GM21723 (cell line): Measurements from ENCODE around the gene FCHSD2.
"Not testable (repeated sequence)": the region's sequence is repeated elsewhere in the genome, so short reads cannot be mapped to it uniquely, and the experiment has no call there.

Source experiments
- ATAC-seq: cut with Tn5 transposase; IDR thresholded peaks from one replicate; pipeline ENCODE4 v1.9.1; 2021; ENCODE audit warnings: mild to moderate bottlenecking, moderate library complexity; ENCODE audit not compliant: unreplicated experiment

FCHSD2 gene

DNA sequence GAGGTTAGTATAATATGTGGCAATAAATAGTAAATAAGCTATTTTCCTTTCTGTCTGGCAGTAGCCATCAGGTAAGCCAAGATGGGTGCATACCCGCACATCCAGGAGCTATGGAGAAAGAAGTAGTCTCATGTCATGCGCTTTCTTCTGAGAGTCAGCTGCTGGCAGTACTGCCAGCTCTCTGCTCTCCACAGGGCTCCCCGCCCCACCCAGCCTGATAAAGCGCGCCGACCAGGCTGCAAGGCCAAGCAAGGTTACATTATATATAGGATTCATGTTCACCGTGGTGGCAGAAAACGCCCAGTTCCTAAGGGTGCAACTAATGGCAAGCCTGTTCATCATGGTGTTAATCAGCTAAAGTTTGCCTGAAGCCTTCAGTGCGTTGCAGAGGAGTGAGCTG lies 201.7 kb downstream of the FCHSD2 start:
- ATAC-seq = no peak

DNA sequence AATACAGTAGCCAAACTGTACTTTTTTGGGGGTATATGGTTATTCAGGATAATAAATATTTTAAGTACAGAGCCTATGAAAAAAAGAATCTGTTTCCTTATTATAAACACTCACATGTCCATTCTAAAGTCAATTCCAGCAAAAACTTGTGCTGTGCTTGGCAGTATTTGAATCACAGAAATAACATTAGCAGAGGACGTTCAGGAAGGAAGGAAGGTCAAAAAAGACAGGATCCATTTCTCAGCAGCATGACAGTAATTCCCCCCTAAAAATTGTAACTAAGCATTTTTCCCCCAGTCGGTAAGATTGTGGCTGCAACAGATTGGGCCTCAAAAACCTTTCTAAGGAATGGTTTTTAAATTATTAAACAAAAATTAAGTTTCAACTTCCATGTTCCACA lies 203.1 kb downstream of the FCHSD2 start:
- ATAC-seq = no peak

DNA sequence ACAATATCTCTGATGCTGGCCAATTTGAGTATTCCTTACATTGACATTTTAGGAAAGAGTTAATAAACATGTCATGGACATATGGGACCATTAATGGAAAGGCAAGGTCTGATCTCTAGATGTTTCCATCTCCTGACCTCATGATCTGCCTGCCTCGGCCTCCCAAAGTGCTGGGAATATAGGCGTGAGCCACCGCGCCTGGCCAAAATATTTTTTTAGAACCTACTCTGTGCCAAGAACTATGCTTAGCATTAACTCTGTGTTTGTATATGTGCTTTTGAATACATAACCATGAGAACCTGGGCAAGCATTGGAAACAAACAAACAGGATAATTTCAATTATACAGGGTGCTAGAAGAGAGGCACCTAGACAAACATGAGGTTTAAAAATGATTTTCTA lies 204.7 kb downstream of the FCHSD2 start:
- ATAC-seq = no peak

DNA sequence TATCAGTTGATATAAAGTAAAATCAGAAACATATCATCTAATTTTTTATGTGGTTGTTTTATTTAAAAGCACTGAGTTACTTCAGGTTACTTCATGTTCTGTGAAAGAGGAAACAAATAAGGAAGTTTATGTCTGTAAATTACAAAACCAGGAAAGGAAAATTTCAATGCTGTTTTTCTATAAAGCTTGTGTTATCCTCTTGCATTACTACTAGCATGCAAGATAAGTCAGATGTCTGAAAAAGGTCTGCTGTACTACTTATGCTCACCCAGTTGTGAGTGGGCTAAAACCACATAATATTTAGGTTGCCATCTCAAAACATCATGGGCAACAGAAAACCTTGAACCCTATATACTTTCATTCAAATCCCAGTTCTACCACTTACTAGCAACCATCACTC lies 206.4 kb downstream of the FCHSD2 start:
- no peak for ATAC-seq

DNA sequence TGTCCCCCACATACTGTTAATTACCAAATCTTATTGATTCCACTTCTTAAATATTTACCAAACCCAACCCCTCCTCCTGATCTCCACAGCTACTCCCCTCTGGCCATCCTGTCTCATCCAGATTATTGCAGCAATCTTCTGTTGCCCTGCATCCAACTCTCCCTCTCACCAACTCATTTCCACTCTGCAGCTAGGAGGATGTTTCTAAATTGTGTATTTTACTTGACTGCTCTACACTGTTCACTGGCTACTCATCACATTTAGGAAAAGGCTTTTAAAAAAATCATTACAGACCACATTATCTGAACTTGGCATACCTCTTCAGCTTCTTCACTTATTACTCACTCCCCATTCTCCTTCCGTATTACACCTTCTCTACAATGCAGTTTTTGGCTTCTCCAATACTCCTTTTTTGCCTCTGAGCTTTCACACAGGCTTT lies 210.0 kb downstream of the FCHSD2 start:
- no peak for ATAC-seq

DNA sequence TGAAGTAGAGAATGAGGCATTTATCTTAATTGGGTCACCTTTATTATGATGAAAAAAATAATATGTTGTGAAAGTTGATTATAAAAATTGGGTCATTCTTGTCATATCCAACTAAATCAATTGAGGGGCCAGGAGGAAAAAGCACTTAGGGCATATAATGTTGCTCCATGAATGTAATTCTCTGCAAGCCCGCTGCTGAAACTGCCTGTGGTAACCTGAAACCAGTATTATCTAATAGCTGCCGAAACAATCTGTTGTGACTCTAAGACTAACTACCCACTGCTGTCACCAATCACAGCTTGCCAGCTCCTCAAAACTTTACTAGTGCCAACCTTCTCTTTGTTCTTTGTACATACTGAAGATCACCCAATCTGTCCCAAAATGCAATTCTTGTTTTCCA lies 212.1 kb downstream of the FCHSD2 start:
- ATAC-seq = no peak

DNA sequence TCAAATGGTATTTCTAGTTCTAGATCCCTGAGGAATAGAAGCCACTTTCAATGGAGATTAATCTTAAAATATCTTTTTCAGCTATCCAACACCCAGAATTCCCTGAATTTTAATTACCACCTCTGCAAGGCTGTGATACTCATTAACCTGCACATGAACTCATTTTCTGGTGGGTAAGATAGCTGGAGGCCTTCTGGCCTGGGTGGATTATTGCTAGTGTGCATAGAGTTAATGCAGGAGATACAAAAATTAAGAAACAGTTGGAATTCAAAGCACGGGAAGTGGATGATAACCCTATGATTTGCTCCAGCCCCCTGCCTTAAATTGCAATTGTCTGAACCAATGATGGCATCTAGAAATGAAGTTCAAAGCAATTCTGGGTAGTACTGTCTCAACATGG lies 212.9 kb downstream of the FCHSD2 start:
- ATAC-seq = no peak

DNA sequence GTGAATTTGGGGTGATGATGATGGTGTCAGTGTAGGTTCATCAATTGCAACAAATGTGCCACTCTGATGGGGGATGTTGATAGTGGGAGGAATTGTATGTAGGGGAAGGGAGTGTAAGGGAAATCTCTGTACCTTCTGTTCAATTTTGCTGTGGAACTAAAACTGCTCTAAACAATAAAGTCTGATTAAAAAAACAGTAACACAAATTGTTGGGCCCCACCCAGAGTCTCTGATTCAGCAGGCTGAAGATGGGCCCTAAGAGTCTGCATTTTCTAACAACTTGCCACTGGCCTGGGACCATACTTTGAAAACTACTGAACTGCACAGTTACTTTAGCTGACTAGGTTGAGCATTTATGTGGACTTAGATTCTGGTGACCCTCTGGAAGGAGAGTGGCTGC lies 214.7 kb downstream of the FCHSD2 start:
- ATAC-seq = no peak

DNA sequence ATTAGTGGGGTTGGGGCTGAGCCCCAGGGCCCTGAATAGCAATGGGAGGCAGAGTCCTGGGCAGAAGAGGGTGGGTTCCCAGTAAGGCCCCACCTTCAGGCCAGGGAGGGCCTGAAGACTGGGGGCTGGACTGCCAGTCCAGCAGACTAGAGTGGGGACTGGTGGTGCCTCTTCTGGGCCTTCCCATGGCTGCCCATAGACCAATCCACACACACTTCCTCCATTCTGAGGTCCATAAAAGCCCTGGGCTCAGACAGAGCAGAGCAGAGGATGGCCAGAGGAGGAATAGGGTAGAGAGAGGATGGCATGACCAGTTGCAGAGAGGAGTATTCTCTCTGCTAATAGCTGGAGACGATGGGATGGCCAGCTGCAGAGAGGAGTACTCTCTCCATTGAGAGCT lies 216.0 kb downstream of the FCHSD2 start:
- no peak for ATAC-seq

DNA sequence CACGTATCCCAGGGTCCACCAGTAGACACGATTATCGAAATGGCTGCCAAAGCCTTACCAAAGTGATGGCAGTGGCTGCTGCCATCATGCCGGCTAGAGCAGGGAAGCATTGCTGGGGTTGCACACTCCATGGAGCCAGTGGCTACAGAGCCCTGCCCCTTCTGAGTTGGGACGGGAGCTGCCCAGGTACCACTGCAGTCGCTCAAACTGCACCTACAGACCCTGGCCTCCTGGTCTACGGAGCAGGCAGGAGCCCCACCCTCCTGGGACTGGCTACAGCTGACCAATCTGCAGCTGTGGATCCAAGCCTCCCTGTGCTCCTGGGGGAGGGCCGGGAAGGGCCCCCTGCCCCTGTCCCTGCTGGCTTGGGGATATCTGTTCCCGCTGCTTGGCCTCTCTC lies 216.5 kb downstream of the FCHSD2 start:
- ATAC-seq = no peak

DNA sequence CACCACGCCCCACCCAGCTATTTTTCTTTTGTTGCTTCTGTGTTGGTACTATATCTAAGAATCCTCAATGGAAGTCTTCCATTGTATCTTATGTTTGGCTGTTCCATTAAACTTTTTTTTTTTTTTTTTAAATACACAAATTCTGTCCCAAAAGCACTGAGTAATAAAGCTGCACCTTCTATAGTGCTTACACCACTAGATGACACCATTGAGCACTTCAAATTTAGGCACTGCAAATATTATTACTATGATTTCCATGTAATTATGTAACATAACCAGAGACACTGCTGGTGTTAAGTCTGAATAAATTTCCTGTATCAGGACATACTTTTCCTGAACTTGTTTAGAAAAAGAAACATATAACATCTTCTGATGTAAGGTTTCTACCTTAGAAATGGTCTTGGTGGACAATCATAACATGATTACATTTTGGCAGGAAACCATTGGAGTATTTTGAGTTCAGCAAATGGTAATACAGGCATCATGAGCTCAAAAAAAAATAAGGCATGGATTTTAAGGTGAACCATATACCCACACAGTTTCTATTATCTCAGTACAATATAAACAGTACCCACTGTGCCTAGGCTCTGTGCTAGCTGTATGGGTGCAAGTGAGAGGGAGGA lies 217.4 kb downstream of the FCHSD2 start:
- no peak for ATAC-seq

DNA sequence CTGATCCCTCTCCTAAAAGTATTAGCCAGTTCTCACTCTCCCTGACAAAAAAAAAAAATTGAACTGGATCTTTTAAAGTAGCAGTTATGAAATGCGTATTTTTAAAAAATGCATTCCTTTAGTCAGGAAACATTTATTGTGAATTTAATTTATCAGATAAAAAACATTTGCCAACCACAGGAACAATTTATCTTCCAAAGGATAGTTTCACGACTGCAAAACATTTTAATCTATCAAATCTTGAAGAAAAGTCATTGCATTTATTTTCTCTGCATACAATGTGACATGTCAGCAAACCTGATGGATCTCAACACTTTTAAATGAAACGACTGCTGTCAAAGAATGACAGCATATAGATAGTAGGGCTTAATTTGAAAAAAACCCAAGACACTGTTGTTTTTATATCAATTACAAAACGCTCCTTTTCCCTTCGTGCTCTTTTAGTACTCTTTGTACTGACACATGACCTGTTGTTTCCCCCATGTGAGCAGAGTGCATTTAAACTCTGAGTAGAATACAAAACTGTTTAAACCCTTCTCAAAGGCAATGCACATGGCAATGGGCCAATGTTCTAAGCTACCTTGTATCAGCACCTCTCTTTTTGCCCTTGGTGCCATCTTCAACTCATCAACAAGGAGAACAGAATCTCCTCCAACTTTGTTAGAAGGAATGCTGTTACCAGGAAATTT lies 220.9 kb downstream of the FCHSD2 start:
- ATAC-seq = no peak

DNA sequence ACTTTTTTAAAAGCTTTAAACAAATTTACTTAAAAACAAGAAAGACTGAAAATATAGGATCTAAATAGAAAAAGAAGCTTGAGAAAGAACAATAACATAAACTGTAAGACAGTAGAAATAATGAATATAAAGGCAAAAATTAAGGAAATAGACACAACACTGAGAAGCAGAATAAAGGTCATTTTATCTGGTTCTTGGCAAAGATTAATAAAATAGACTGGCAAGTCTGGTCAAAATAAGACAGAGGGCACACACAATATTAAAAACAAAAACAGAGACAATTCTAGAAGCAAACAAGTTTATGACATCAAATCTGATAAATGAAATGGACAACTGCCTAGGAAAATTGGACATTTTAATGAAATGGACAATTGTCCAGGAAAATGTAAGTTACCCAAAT lies 222.1 kb downstream of the FCHSD2 start:
- no peak for ATAC-seq

DNA sequence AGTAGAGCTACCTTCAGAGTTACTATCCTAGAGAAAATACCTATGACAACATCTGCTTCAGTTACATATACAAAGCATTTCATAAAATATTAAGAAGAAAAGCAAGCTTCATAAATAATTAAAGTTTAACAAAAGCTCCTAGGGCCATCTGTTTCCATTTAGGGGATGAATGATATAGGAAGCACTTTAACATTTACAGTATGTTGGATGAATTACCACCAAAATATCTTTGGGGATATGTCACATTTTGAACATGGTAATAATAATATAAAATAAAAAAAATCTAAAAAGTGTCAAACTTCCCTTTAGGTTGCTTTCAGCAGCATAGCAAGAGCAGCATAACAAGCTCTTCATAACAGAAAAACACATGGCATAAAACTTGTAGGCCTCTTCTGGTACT lies 223.3 kb downstream of the FCHSD2 start:
- no peak for ATAC-seq

DNA sequence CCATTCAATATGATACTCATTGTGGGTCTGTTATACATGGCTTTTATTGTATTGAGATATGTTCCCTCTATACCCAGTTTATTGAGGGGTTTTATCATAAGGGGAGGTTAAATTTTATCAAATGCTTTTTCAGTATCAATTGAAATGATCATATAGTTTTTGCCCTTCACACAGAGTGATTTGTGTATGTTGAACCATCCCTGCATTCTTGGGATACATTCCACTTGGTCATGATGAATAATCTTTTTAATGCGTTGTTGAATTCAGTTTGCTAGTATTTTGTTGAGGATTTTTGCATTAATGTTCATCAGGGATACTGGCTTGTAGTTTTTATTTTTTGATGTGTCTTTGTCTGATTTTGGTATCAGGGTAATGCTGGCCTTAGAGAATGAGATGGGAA lies 229.9 kb downstream of the FCHSD2 start:
- ATAC-seq = no peak

DNA sequence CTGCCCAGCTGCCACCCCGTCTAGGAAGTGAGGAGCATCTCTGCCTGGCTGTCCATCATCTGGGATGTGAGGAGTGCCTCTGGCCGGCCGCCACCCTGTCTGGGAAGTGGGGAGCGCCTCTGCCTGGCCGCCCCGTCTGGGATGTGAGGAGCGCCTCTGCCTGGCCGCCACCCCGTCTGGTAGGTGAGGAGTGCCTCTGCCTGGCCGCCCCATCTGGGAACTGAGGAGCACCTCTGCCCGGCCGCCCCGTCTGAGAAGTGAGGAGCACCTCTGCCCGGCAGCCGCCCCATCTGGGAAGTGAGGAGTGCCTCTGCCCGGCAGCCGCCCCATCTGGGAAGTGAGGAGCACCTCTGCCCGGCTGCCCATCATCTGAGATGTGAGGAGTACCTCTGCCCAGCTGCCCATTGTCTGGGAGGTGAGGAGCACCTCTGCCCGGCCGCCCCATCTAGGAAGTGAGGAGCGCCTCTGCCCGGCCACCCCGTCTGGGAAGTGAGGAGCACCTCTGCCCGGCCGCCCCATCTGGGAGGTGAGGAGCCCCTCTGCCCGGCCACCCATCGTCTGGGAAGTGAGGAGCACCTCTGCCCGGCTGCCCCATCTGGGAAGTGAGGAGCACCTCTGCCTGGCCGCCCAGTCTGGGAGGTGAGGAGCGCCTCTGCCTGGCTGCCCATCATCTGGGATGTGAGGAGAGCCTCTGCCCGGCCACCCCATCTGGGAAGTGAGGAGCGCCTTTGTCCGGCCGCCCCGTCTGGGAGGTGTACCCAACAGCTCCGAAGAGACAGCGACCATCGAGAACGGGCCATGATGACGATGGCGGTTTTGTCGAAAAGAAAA lies 232.3 kb downstream of the FCHSD2 start:
- ATAC-seq = not testable (repeated sequence)

DNA sequence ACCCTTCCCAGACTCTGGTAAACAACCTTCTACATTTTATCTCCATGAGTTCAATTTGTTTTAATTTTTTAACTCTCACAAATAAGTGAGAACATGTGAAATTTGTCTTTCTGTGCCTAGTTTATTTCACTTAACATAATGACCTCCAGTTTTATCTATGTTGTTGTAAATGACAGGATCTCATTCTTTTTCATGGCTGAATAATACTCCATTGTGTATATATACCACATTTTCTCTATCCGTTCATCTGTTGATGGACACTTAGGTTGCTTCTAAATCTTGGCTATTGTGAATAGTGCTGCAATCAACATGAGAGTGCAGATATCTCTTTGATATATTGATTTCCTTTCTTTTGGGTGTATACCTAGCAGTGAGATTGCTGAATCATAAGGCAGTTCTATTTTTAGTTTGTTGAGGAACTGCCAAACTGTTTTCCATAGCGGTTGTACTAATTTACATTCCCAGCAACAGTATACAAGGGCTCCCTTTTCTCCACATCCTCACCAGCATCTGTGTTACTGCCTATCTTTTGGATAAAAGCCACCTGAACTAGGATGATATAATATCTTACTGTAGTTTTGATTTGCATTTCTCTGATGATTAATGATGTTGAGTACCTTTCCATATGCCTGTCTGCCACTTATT lies 234.0 kb downstream of the FCHSD2 start:
- no peak for ATAC-seq

DNA sequence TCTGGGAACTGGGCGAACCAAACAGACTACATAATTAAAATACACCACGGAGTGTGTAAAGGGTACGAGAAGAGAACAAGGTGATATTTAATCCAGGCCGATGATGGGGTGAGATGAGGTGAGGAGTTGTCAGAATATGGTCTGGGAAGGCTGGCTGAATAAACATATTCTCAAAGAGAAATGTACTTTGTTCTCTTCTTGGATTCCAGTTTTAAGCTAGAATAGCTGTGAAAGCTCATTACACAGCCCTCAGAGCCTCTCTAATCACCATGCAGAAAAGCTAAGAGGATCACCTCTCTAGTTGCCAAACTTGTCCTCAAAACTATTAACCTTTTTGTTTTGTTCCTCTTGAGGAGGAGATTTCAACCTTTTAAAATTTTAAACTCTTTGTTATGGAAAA lies 238.1 kb downstream of the FCHSD2 start:
- no peak for ATAC-seq

DNA sequence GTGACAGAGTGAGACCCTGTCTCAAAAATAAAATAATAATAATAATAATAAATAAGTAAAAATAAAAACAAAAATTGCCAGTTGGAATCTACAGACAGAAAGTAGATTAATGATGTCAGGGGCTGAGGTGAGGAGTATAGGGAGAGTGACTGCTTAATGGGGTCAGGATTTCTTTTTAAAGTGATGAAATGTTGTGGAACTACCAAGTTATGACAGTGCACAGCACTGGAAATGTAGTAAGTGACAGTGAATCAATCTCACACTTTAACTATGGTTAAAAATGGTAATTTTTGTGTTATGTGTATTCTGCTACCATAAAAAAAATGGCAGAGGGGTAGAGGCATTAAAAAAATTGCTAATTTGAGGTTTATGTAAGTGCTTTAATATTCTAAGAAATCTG lies 240.7 kb downstream of the FCHSD2 start:
- ATAC-seq = no peak

DNA sequence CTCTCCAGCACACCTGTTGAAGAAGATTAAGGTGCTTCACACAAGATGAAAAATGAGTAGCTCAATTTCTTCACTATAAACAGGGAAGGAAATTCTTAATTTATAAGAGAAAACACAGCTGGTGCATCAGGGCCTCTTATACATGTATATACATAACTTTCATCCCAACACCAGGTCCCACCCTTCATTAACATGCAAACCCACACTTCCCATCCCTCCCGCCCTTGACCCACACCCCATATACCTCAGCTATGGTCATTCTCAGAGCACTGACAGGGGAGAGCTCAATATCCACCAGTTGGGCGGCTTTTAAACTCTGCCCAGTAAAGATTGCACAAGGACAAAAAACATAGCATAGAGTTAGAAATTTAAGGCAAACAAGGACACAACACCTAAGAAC lies 242.1 kb downstream of the FCHSD2 start:
- ATAC-seq = no peak

DNA sequence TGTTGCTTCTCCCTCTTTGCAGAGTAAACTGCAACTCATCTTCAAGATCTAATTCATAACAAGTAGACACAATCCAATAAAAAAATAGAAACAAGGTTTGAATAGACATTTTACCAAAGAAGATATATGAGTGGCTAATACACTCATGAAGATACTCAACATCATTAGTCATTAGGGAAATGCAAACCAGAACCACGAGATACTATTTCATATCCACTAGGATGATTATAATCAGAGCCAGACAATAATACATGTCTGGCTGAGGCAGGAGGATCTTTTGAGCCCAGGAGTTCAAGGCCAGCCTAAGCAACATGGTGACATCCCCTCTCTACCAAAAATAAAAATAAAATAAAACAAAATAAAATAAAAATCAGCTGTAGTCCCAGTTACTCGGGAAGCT lies 242.9 kb downstream of the FCHSD2 start:
- no peak for ATAC-seq

DNA sequence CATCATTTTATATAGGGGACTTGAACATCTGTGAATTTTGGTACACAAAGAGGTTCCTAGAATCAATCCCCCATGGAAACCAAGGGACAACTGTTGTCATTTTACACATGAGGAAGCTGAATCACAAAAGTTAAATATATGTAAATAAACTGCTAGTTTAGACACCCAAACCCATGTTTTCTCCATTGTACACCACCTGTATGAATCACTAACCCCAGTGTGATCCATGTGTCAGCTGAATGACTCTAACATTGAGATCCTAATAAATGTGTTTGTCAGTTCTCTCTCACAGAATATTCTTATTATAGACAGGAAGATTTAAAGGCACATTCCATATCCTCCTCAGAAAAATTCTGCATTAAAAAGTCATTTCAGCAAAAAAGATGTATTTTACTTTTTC lies 244.6 kb downstream of the FCHSD2 start:
- no peak for ATAC-seq
